ENCODE measurements around the gene NR4A2. TPM values are rescaled to one million over a fixed set of nuclear protein-coding genes. Genes with fewer than 3 reads are reported as not detected.

Gene NR4A2
- 10 to 100 TPM in 1 of 9 donors, 1 to 10 TPM in 5, under 1 TPM in 3; 0.63 to 14.2 (median 1.1) TPM for total RNA-seq
- 1 to 10 TPM; 1.6 to 4.0 TPM for polyA plus RNA-seq
- long read RNA-seq, donor 1, partial matches to known transcripts = 0 of 1 reads
- long read RNA-seq, donor 1, other reads (novel, unspliced or antisense) = 1 of 1 reads
- long read RNA-seq, donor 2, partial matches to known transcripts = 3 of 5 reads
- long read RNA-seq, donor 2, other reads (novel, unspliced or antisense) = 2 of 5 reads
- long read RNA-seq, donor 3, partial matches to known transcripts = 0 of 2 reads
- long read RNA-seq, donor 3, other reads (novel, unspliced or antisense) = 2 of 2 reads

- Histone ChIP-seq H3K4me3 (peak within 1 kb of the TSS; percentile 44 to 87 (median 80)), H3K27ac (peak within 1 kb of the TSS; percentile 97 to 100 (median 99)), H3K27me3 (peaks cover 0 to 29% (median 13%) of the 10 kb centered on the region in 9 donors), H3K9me3 (no peaks in the 10 kb centered on the region), H3K36me3 (peaks cover 0 to 5% (median 0%) of the 10 kb centered on the region in 9 donors), H3K4me1 (peaks cover 0 to 34% (median 7%) of the 10 kb centered on the region in 12 donors)
- DNase-seq (peak; percentile 91 to 93 (median 91)), ATAC-seq (peak; percentile 62 to 81 (median 74))
- 0 to 1% (median 0%) methylated on average over 50 to 72 of the region's 72 CpGs for WGBS, 4 donors
- TF ChIP-seq POLR2A (IDR thresholded peaks at IDR 0.05) (peak; percentile 37 to 93), CTCF (IDR thresholded peaks at IDR 0.05) (no peak)
- intact Hi-C loops (cut with DNase I) = loop anchor here in 6 of 10 donors (2.0 to 10.0 kb wide), 7 partner anchors 70 to 562 kb away; partner anchors contain the start of gene GPD2 (in 2 of the 6)
Observed at GRCh38 chr2:156332534-156333273, at the start of gene NR4A2. TSS of gene NR4A2 (minus strand) at chr2:156332721. CDS start at chr2:156330186, 2,535 bp downstream.

GRCh38 chr2:156380117-156380645 lies 47.7 kb upstream of the NR4A2 start:
- DNase-seq = no peak
- Histone ChIP-seq H3K27ac (no peak overlapping the region), H3K36me3 (no peaks in the 10 kb centered on the region), H3K27me3 (peaks cover 0 to 6% (median 0%) of the 10 kb centered on the region in 9 donors), H3K4me1 (no peaks in the 10 kb centered on the region), H3K4me3 (no peak overlapping the region), H3K9me3 (peaks cover 0 to 5% (median 0%) of the 10 kb centered on the region in 12 donors)
- no peak for ATAC-seq
- intact Hi-C loops (cut with DNase I) = no loop called here
- TF ChIP-seq CTCF (IDR thresholded peaks at IDR 0.05) = no peak
- TF ChIP-seq POLR2A (IDR thresholded peaks at IDR 0.05) = no peak
- WGBS, 4 donors = 53 to 74% (median 73%) methylated on average over 1 of the region's 1 CpG

- WGBS, 4 donors = 76 to 84% (median 81%) methylated on average over 1 of the region's 1 CpG
- Histone ChIP-seq H3K27ac (no peak overlapping the region), H3K4me1 (no peaks in the 10 kb centered on the region), H3K36me3 (no peaks in the 10 kb centered on the region), H3K27me3 (peaks cover 0 to 6% (median 0%) of the 10 kb centered on the region in 9 donors), H3K4me3 (no peak overlapping the region), H3K9me3 (peaks cover 0 to 5% (median 0%) of the 10 kb centered on the region in 12 donors)
- ATAC-seq (no peak), DNase-seq (no peak)
- TF ChIP-seq POLR2A (IDR thresholded peaks at IDR 0.05) (no peak), CTCF (IDR thresholded peaks at IDR 0.05) (no peak)
- intact Hi-C loops (cut with DNase I) = no loop called here
Observed at GRCh38 chr2:156379714-156380113, 47.2 kb upstream of the NR4A2 start.

GRCh38 chr2:156379071-156379470 lies 46.5 kb upstream of the NR4A2 start:
- no peaks in the 10 kb centered on the region for H3K4me1 ChIP-seq
- ATAC-seq = no peak
- no peak overlapping the region for H3K27ac ChIP-seq
- no peaks in the 10 kb centered on the region for H3K36me3 ChIP-seq
- intact Hi-C loops (cut with DNase I) = no loop called here
- DNase-seq = no peak
- TF ChIP-seq POLR2A (IDR thresholded peaks at IDR 0.05) = no peak
- no peak for TF ChIP-seq CTCF (IDR thresholded peaks at IDR 0.05)
- H3K27me3 ChIP-seq = peaks cover 0 to 6% (median 0%) of the 10 kb centered on the region in 9 donors
- H3K4me3 ChIP-seq = no peak overlapping the region
- peaks cover 0 to 5% (median 0%) of the 10 kb centered on the region in 12 donors for H3K9me3 ChIP-seq

All from heart left ventricle (tissue), 16 donors.